Placental epithelial cell (primary cell): ENCODE results near the gene MYO7A. TPM values are rescaled to one million over a fixed set of nuclear protein-coding genes. Genes with fewer than 3 reads are reported as not detected.

Experiments used
- total RNA-seq: library from RNA; depleted of rRNA; stranded (reverse); fragments of >200 nt; gene quantifications from 2 replicates; pipeline ENCODE4 v1.2.3, GENCODE V29; 2012

Gene MYO7A
- 0.39 and 0.43 TPM in 2 replicates for total RNA-seq

GRCh38 chr11:77127920-77128691 lies at the start of gene MYO7A:
TSS of gene MYO7A (plus strand) at chr11:77128246. CDS start at chr11:77130635, 2,389 bp downstream.

GRCh38 chr11:77102246-77103210 lies 25.5 kb upstream of the MYO7A start, which contains the start of gene OMP:
TSS of gene OMP (plus strand) at chr11:77102840. CDS start at chr11:77102840, 0 bp downstream.

Other genes starting within 250 kb of the MYO7A start
- not detected in 2 replicates for gene B3GNT6, start 93.8 kb upstream of the MYO7A start, total RNA-seq
- gene CAPN5, start 61.3 kb upstream of the MYO7A start, total RNA-seq, result 7.2 and 14.9 TPM in 2 replicates
- not detected in 2 replicates for gene OMP, start 25.4 kb upstream of the MYO7A start, total RNA-seq
- not detected in 2 replicates for gene GDPD4, start 173.4 kb downstream of the MYO7A start, total RNA-seq